ENCODE measurements around the gene AGAP1. TPM values are rescaled to one million over a fixed set of nuclear protein-coding genes. Genes with fewer than 3 reads are reported as not detected.

The AGAP1 gene
- polyA plus RNA-seq, 3 donors = 3.7 to 7.1 (median 6.3) TPM

DNA sequence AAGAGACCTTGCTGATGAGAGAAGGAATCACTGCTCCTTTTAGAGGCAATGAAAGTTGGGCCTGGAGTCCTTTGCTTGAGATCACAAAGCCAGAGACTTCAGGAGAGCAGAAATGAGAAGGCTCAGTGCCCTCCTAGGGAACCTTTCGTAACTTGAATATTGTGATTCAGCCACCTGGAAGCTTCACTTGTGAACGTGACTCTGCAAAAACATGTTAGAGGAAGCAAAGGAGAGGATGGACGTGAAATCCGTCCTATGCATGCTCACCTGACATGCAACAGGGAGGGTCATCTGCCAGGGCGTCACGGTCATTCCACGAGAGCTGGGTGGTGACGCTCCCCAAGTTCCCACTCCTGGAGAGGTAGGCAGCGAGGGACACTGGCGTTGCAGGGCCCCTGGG is 243.6 kb downstream of the AGAP1 start:
- H3K27ac ChIP-seq (ENCODE audit: low read depth, low read length) = no peak overlapping the region
- WGBS, 3 donors = 85 to 95% (median 87%) methylated on average over 10 of the region's 10 CpGs

DNA sequence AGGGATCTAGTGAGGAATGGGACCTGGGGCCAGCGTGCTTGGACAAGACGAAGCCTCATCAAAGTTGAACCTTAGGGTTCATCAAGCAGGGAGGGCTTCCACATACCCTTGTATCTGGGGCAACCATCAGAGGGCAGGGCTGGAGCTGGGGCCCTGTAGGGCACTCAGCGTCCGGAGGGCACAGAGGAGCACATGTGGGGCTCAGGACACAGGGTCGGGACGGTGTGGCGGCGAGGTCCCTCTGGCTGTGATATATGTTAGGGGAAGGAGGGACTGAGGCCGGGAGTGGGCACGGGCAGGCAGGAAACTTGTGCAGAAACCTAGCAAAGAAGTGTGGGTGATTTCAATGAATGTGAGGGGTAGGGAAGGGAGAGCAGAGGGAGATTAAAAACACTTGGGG is 244.0 kb downstream of the AGAP1 start:
- no peak overlapping the region for H3K27ac ChIP-seq (ENCODE audit: low read depth, low read length)
- 94 to 98% (median 95%) methylated on average over 10 of the region's 10 CpGs for WGBS, 3 donors

DNA sequence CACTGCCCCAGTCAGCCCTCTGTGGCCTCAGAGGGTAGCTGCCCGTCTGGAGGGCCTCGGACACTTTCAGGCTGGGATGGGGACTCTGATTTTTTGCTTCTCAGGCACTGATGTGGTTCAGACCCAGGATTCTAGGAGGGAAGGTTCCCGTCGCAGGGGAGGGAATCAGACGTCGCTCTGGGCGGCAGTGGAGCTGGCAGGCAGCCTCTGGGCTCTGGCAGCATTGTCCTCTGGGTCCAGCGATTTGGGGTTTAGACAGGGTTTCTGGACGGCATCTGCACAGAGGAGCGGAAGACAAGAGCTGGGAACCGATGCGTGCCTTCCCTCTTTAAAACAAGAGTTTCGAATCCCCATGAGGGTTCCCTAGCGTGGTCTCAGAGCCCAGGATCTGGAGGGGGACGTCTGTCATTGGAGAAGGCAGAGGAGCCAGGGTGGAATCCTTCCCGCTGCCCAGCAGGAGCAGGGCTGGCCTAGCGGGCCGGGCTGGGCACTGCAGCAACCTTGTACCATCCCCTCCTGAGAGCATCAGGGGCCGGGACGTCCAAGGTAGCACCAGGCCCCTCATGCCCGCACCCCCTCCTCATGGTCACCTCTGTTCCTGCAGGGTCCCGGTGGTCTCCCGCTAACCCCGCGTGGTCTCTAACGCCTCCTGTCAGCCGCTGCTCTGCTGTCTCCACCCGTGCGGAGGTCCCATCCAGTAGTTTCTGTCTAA is 246.0 kb downstream of the AGAP1 start:
- no peak overlapping the region for H3K27ac ChIP-seq (ENCODE audit: low read depth, low read length)
- 91 to 94% (median 94%) methylated on average over 29 of the region's 29 CpGs for WGBS, 3 donors

DNA sequence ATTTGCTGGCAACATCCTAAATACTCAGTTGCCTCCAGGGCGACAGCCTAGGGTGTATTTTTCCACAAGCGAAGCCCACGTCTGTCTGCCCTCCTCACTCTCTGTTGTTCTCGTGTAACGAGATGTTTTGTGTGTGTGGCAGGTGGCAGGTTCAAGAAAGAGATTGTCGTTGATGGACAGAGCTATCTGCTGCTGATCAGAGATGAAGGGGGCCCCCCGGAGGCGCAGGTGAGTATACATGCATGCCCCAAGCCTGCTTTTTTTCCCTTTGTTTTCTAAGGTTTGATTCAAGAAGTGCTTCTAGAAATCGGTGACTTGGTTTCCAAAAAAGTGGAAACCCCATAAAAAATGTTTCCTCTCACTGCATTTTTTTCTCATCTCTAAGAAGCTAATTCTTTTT is 247.0 kb downstream of the AGAP1 start:
- H3K27ac ChIP-seq (ENCODE audit: low read depth, low read length) = no peak overlapping the region
- 71 to 75% (median 74%) methylated on average over 9 of the region's 9 CpGs for WGBS, 3 donors

GRCh38 chr2:235744161-235744560 is 250.3 kb downstream of the AGAP1 start:
- H3K27ac ChIP-seq (ENCODE audit: low read depth, low read length) = no peak overlapping the region
- 94 to 95% (median 94%) methylated on average over 12 of the region's 12 CpGs for WGBS, 3 donors

GRCh38 chr2:235745597-235745996 is 251.8 kb downstream of the AGAP1 start:
- 87 to 92% (median 91%) methylated on average over 6 of the region's 6 CpGs for WGBS, 3 donors
- no peak overlapping the region for H3K27ac ChIP-seq (ENCODE audit: low read depth, low read length)

- 36 to 62% (median 37%) methylated on average over 12 of the region's 12 CpGs for WGBS, 3 donors
- no peak overlapping the region for H3K27ac ChIP-seq (ENCODE audit: low read depth, low read length)
Measured at GRCh38 chr2:235746257-235746934, 252.6 kb downstream of the AGAP1 start.

- no peak overlapping the region for H3K27ac ChIP-seq (ENCODE audit: low read depth, low read length)
- WGBS, 3 donors = 85 to 89% (median 85%) methylated on average over 23 of the region's 23 CpGs
Measured at GRCh38 chr2:235747001-235747785, 253.3 kb downstream of the AGAP1 start.

DNA sequence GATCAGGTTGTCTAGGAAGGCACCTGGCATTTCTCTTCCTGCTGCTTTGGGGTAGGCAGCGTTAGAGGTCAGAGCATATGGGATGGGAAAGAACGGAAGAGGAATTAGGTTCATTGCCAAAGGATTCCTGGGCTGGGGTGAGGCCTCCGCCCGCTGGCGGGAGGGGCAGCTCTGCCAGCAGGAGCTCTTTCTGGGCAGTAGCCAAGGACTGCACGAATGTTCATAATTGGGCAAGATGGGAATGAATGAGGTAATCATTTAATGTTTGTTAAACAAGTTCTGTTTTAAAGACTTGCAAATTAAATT is 253.9 kb downstream of the AGAP1 start:
- WGBS, 3 donors = 53 to 61% (median 59%) methylated on average over 6 of the region's 6 CpGs
- no peak overlapping the region for H3K27ac ChIP-seq (ENCODE audit: low read depth, low read length)

DNA sequence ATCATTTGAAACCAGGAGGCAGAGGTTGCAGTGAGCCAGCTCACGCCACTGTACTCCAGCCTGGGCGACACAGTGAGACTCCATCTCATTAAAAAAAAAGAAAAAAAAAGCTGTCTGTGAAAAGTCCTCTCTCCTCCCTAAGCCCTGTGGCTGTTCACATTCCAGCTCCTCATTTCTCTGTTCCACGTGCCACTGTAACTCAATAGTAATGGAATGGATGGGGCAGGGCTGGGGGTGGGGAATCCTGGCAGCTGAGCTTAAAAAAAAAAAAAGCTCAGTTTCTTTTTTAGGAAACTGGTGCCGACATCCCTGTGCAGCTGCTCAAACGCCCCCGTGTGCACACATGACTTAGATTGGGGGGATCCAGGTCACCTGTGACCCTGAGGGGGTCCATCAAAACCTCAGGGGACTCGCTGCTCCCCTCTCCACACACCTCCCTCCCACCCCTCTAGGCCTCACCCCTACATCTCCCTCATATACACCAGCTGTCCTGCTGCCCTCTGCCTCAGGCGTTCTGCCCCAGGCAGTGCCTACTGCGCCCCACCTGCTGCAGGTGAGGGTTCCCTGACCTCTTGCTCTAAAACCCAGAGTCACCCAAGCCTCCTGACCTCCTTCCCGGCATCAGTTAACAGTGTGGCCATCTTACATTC is 255.4 kb downstream of the AGAP1 start:
- no peak overlapping the region for H3K27ac ChIP-seq (ENCODE audit: low read depth, low read length)
- WGBS, 3 donors = 68 to 80% (median 70%) methylated on average over 10 of the region's 10 CpGs

GRCh38 chr2:235749771-235750160 is 255.9 kb downstream of the AGAP1 start:
- 89 to 96% (median 90%) methylated on average over 3 of the region's 3 CpGs for WGBS, 3 donors
- H3K27ac ChIP-seq (ENCODE audit: low read depth, low read length) = no peak overlapping the region

DNA sequence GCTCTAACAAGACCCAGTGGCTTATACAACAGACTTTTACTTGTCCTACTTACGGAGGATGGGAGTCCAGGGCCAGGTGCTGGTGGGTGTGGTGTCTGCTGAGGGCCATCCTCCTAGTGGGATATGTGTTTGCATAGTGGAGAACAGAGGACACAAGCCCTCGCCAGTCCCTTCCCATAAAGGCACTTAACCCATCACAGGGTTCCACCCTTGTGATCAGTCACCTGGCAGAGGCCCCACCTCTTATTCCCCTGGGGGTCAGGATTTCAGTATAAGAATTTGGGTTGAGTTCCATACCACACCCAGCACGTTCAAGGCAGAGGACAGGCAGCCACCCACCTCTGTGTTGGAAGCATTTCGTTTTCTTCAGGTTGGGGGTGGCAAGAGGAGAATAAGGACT is 259.0 kb downstream of the AGAP1 start:
- no peak overlapping the region for H3K27ac ChIP-seq (ENCODE audit: low read depth, low read length)
- WGBS, 3 donors = 83 to 87% (median 86%) methylated on average over 4 of the region's 4 CpGs

DNA sequence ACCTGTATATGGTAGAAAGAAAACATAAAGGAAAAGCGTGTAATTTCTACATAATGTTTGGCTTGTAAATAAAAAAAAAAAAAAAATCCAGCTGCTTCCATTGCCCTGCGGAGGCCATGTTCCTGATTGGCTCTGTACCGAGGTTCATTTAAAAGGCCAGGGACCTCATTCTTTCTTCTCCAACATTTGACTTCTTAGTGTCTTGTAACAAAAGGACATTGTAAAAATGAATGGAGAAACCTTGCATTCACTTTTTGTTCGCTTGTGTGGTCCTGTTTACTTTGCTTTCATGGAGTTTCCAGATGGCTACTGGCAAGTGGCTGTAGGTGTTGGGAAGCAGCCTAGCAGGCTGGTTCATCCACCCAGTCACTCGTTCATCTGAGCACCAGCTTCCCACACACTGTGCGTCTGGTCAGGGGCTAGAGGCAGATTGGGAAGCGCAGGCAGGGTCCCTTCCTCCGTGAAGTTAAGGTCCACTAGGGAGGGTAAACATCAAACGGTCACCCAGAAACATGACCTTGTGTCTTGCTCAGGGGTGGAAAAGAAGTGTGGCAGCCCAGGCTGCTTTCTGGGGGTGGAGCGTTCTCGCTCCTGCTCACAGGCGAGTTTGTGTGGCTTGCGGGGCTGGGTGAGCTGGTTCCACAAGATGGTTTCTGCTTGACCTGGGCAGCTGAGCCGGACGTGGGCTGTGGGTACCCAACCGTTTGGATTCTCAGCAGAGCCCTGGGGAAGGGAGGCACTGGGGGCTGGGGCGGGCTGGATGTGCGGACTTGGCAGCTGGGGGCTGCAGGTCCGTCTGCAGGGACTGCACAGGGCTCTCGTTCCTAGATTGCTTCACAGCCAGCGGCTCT is 260.7 kb downstream of the AGAP1 start:
- H3K27ac ChIP-seq (ENCODE audit: low read depth, low read length) = no peak overlapping the region
- 86 to 90% (median 86%) methylated on average over 21 of the region's 21 CpGs for WGBS, 3 donors

DNA sequence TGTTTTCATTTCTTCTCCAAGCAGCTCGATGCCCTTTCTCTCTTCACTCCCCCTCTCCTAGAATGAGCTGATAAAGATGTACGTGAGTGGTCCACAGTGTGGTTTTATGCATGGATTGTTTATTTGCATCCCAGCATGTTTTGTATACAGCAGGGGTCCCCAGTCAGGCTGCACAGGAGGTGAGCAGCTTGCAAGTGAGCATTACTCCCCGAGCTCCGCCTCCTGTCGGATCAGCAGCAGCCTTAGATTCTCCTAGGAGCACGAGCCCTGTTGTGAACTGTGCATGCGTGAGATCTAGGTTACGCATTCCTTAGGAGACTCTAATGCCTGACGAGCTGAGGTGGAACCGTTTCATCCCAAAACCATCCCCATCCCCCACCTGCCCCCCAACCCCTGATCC is 262.6 kb downstream of the AGAP1 start:
- no peak overlapping the region for H3K27ac ChIP-seq (ENCODE audit: low read depth, low read length)
- 84 to 90% (median 86%) methylated on average over 10 of the region's 10 CpGs for WGBS, 3 donors

DNA sequence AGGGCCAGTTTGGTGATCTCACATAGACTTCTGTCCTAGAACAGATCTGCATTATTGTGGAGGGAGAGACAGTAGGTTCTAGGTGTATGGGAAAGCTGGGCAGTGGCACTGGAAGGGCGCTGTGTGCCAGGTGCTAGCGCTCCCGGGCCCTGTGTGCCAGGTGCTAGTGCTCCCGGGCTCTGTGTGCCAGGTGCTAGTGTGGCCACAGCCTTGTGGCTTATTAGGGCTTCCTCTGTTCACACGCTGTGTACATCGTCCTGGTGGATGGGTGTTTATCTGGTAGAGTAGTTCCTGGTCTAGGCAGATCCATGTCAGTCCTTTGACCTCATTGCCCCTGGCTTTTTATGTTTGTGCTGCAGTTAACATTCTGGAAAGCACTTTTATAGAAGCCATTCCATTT is 263.4 kb downstream of the AGAP1 start:
- 43 to 91% (median 90%) methylated on average over 6 of the region's 6 CpGs for WGBS, 3 donors
- H3K27ac ChIP-seq (ENCODE audit: low read depth, low read length) = no peak overlapping the region

GRCh38 chr2:235757640-235758039 is 263.8 kb downstream of the AGAP1 start:
- no peak overlapping the region for H3K27ac ChIP-seq (ENCODE audit: low read depth, low read length)
- 91 to 96% (median 95%) methylated on average over 6 of the region's 6 CpGs for WGBS, 3 donors

DNA sequence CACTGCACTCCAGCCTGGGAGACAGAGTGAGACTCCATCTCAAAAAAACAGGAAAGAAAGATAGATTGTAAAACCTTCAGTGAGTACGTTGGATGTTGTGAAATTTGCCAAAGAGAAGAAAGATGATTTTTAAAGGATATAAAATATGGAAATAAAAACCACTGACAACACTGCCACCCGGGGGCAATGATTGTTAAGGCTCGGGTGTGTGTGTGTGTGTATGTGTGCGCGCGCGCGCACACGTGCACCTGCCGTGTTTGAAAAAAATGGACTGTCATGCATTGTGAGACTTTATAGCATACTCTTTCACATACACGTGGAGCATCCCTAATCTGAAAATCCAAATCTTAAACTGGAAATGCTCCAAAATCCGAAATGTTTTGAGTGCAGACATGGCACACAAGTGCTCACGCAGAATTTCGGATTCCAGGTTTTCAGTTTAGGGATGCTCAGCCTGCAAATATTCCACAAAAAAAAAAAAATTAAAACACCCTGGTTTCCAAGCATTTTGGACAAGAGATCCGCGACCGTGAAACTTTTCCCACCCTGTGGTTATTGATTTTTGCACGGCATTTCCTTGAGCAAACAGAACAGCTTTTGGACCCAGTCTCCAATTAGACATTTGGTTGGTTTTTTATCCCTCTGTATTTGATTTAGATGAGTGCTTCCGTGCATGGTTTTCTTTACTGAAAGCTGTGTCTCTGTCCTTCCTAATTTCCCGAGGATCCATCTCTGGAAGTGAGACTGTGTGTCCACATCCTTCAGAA is 269.2 kb downstream of the AGAP1 start:
- H3K27ac ChIP-seq (ENCODE audit: low read depth, low read length) = no peak overlapping the region
- 76 to 84% (median 83%) methylated on average over 20 of the region's 20 CpGs for WGBS, 3 donors

- H3K27ac ChIP-seq (ENCODE audit: low read depth, low read length) = no peak overlapping the region
- WGBS, 3 donors = 93 to 97% (median 93%) methylated on average over 20 of the region's 20 CpGs
Measured at GRCh38 chr2:235763816-235764215, 270.0 kb downstream of the AGAP1 start.
